HG02981 (cell line): Measurements from ENCODE around the gene JAK2.
"Not testable (repeated sequence)": the region's sequence is repeated elsewhere in the genome, so short reads cannot be mapped to it uniquely, and the experiment has no call there.

ENCODE experiments used
- ATAC-seq: cut with Tn5 transposase; IDR thresholded peaks from one replicate; pipeline ENCODE4 v1.9.1; 2021; ENCODE audit warnings: mild to moderate bottlenecking, moderate library complexity; ENCODE audit not compliant: unreplicated experiment

Gene JAK2

DNA sequence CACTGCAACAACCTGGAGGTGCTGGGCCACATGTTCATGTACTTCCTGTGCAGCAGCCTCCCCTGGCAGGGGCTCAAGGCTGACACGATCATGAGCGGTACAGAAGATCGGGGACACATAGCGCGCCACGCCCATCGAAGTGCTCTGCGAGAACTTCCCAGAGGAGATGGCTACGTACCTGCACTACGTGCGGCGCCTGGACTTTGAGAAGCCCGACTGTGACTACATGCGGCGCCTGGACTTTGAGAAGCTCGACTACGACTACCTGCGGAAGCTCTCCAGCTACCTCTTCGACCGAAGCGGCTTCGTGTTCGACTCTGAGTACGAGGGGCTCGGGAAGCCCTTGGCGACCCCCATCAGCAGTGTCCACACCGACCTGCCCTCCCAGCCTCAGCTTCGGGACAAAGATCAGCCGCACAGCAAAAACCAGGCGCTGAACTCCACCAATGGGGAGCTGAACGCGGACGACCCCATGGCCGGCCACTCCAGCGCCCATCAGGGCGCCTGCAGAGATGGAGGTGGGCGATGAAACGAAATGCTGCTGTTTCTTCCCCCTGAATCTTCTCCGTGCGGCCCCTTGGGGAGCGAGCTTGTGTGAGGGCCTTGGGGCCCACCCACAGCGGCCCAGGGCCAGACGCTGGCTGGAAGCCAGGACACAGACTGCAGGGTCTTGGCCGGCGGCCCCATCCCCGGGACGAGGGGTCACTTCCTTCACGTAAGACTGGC is 56.5 kb downstream of the JAK2 start:
- no peak for ATAC-seq

DNA sequence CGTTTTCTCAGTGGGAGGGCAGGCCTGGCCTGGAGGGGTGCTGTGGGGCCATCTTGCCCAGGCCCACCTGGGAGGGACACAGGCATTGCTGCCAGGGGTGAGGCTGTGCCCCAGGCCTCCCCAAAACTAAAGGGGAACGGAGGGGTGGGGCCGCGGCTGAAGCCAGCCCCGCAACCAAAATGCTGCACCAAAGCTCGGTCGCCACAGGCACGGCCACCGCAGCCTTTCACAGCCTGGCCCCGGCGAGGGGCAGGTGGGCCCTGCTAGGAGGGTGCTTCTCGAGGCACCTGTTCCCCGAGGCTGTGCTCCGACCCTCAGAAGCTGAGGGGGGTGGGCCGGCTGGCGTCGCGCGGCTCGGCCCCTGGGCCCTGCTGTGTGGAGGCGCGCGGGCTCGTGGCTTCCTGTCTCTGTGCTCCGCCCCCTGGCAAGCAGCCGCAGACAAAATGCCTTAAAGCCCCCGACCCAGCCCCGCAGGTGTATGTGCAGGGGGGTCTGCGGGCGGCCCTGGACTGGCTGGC is 57.6 kb downstream of the JAK2 start:
- ATAC-seq: no peak

DNA sequence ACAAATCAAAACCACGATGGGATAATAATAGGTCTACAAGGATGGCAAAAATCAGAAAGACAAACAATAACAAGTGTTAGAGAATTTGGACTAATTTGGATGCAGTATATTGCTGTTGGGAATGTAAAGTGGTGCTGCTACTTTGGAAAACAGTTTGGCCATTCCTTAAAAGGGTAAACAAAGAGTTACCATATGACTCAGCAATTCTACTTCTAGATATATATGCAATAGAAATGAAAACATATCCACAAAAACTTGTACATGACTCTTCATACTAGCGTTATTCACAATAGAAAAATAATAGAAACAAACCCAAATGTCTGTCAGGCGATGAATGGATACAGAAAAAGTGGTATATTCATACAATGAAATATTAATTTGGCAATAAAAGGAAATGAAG is 58.3 kb downstream of the JAK2 start:
- no peak for ATAC-seq

DNA sequence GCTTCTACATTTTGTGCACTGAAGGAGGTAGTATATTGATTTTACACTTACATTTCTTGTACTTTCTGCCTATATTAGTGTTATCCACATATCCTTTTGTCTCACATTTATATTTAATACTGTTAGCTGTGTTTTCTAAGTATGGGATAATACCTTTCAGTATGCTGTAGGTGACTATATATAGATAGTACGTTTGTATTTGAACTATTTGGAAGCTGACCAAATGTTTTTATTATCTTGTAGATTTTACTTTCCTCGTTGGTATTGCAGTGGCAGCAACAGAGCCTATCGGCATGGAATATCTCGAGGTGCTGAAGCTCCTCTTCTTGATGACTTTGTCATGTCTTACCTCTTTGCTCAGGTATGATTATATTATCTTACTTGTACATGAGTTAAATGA is 59.1 kb downstream of the JAK2 start:
- ATAC-seq: no peak

DNA sequence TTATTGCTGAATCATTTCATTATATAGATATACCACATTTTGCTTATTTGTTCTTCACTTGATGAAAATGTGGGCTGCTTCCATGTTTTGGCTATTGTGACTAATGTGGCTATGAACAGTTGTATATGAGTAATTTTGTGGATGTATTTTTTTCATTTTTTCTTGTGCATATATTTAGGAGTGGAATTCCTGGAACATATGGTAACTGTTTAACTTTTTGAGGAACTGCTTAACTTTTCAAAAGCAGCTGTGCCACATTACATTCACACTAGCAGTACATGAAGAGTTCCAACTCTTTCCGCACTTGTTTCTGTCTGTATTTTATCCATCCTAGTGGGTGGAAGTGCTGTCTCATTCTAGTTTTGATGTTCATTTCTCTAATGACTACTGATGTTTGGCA is 67.8 kb downstream of the JAK2 start:
- ATAC-seq: no peak

DNA sequence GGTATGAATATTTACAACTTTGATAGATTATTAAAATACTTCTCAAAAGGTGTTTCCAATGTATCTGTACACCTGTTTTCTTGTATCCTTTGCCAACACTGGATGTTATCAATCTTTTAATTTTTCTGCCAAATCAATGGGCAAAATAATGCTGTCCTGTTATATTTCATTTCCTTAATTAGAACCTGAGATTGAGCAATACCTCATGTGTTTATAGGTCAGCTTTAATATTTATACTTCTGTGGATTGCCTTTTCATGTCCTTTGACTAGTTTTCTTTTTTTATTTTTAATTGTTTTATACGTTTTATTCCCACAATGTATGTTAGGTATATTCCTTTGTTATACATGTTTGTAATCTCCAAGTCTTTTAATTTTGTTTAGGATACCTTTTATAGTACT is 77.6 kb downstream of the JAK2 start:
- no peak for ATAC-seq

DNA sequence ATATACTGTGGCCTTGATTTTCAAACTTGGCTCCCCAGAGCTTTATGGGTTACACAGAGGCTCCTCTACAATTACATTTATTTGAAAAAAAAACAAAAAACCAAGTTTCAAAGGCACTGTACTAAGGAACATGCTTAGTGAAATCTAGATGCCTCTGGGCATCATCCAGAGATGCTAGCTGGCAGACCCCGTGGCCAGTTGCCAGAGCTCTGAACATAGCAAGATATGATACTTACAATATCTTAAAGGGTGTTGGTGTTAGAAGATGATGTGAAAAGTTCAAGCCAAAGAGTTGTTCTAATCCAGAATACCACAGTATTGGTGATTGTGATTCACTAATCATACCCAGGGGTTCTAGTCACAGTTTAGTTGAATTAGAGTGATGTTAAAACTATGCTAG is 87.8 kb downstream of the JAK2 start:
- no peak for ATAC-seq

DNA sequence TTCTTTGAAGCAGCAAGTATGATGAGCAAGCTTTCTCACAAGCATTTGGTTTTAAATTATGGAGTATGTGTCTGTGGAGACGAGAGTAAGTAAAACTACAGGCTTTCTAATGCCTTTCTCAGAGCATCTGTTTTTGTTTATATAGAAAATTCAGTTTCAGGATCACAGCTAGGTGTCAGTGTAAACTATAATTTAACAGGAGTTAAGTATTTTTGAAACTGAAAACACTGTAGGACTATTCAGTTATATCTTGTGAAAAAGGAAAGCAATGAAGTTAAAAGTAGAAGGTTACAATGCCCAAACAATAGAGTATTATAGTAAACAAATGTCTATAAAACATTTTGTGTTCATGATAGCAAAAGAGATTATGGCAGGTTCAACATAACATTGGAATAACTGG is 88.6 kb downstream of the JAK2 start:
- ATAC-seq: no peak

DNA sequence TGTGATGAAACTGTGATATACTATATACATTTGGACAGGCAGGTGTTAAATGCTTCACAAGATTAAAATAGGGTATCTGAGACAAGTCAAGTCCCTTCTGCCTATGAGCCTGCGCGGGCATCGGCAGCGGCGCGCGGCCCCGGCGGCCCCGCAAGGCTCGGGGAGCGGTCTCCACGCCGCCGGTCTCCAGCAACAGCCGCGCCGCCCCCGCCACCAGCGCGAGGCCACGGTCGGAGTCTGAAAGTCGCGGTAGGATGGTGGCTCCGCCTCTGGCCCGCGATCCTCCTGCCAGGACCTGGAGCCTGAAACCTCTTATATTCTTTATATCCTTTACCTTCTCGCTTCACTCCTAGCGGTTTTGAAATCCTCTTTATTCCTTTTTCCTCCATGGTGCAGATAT is 100.9 kb downstream of the JAK2 start:
- ATAC-seq: no peak

DNA sequence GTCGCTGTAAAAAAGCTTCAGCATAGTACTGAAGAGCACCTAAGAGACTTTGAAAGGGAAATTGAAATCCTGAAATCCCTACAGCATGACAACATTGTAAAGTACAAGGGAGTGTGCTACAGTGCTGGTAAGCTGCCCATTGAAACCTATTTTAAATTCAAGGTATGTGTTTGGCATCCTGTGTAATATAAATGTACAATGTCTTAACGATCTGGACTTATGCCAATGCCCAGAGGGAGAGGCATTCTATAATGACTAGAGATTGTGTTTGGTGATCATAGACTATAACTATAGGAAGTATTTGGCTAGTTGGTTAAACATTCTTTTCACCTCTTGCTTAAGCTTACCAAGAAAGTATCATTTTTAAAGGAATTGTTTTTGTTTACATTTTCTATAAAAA is 104.7 kb downstream of the JAK2 start:
- ATAC-seq: no peak

DNA sequence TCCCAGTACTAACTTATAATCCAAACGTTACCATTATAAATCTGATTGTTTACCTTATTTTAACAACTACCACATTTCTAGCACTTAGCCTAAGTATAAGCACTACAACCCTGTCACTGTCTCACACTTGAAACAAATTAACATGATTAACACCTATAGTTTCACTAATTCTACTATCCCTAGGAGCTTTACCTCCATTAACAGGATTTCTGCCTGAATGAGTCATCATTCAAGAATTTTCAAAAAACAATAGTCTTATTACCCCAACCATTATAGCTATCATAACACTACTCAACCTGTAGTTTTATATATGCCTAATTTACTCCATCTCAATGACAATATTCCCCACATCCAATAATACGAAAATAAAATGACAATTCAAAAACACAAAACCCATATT is 110.7 kb downstream of the JAK2 start:
- no peak for ATAC-seq

DNA sequence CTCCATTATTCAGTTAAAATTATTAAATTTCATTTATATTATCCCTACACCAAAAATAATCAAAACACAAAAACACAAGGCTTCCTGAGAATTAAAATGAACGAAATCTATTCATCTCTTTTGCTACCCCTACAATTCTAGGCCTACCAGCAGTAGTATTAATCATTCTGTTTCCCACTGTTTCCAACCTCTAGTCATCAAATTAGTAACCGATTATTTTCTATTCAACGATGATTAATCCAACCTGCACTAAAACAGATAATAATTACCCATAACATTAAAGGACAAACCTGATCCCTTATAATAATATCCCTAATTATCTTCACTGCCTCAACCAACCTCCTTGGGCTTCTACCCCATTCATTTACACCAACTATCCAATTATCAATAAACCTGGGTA is 114.4 kb downstream of the JAK2 start:
- no peak for ATAC-seq

DNA sequence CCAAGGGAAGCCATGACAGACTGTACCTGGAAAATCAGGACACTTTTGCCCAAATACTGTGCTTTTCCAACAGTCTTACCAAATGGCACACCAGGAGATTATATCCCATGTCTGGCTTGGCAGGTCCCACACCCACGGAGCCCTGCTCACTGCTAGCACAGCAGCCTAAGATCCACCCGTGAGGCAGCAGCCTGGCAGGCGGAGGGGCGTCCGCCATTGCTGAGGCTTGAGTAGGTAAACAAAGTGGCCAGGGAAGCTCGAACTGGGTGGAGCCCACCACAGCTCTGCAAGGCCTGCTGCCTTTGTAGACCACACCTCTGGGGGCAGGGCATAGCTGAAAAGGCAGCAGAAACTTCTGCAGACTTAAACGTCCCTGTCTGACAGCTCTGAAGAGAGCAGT is 116.1 kb downstream of the JAK2 start:
- not testable (repeated sequence) for ATAC-seq

DNA sequence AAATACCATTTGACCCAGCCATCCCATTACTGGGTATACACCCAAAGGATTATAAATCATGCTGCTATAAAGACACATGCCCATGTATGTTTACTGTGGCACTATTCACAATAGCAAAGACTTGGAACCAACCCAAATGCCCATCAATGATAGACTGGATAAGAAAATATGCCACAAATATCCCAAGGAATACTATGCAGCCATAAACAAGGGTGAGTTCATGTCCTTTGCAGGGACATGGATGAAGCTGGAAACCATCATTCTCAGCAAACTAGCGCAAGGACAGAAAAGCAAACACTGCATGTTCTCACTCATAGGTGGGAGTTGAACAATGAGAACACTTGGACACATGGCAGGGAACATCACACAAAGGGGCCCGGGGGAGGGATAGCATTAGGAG is 121.4 kb downstream of the JAK2 start:
- not testable (repeated sequence) for ATAC-seq

DNA sequence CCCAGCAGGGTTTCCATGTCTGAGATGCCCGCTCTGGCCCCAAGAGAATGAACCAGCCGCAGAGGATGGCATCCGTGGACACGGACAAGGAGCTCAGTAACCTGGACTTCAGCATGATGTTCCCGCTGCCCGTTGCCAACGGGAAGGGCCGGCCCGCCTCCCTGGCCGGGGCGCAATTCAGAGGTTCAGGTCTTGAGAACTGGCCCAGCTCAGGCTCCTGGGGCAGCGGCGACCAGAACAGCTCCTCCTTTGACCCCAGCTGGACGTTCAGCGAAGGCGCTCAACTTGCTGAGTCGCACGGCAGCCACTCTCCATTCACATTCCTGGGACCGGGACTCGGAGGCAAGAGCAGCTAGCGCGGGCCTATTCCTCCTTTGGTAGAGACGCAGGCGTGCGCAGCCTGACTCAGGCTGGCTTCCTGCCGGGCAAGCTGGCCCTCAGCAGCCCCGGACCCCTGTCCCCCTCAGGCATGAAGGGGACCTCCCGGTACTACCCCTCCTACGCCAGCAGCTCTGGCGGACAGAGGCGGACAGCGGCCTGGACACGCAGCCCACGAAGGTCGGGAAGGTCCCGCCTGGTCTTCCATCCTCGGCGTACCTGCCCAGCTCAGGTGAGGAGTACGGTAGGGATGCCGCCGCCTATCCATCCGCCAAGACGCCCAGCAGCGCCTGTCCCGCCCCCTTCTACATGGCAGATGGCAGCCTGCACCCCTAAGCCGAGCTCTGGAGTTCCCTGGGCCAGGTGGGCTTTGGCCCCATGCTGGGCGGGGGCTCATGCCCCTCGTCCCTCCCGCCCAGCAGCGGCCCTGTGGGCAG is 126.0 kb downstream of the JAK2 start:
- ATAC-seq: no peak

DNA sequence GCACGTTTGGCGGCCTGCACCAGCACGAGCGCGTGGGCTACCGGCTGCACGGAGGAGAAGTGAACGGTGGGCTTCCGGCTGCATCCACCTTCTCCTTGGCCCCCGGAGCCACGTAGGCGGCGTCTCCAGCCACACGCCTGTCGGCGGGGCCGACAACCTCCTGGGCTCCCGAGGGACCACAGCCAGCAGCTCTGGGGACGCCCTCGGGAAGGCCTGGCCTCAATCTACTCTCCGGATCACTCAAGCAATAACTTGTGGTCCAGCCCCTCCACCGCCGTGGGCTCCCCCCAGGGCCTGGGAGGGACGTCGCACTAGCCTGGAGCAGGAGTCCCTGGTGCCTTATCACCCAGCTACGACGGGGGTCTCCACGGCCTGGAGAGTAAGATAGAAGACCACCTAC is 126.6 kb downstream of the JAK2 start:
- ATAC-seq: no peak

DNA sequence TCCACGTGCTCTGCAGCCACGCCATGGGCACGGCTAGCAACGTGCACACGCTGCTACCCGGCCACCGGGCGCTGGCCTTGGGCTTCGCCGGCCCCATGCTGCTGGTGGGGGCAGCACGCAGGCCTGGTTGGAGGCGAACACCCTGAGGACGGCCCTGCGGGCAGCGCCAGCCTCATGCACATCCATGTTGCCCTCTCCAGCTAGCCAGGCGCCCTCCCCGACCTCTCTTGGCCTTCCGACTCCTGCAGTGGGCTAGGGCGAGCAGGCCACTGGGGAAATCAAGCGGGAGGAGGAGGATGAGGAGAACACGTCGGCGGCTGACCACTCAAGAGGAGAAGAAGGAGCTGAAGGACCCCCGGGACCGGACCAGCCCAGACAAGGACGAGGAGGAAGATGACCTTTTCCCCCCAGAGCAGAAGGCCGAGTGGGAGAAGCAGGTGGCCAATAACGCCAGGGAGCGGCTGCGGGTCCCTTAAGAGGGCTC is 127.1 kb downstream of the JAK2 start:
- no peak for ATAC-seq

DNA sequence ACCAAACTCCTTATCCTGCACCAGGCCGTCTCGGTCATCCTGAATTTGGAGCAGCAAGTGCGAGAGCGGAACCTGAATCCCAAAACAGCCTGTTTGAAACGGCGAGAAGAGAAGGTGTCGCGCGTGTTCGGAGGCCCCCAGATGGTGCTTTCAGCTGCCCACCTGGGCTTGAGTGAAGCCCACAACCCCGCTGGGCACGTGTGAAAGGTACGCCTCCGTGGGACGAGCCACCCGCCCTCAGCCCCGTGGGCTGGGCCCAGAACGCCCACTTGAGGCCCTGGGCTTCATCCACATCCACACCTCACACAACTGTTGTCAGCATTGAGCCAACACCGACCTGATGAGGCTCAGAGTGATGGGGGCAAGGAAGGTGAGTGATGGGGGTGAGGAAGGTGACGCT is 127.6 kb downstream of the JAK2 start:
- no peak for ATAC-seq

DNA sequence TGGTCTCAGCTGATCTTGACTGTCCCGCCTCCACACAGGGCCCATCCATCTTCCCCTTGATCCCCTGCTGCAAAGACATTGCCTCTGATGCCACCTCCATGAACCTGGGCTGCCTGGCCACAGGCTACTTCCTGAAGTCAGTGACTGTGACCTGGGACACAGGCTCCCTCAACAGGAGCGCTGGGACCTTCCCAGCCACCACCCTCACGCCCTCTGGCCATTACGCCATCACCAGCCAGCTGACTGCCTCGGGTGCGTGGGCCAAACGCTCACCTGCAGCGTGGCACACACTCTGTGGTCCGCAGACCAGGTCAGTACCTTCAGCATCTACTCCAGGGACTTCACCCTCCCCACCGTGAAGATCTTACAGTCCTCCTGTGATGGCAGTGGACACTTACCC is 128.5 kb downstream of the JAK2 start:
- no peak for ATAC-seq

DNA sequence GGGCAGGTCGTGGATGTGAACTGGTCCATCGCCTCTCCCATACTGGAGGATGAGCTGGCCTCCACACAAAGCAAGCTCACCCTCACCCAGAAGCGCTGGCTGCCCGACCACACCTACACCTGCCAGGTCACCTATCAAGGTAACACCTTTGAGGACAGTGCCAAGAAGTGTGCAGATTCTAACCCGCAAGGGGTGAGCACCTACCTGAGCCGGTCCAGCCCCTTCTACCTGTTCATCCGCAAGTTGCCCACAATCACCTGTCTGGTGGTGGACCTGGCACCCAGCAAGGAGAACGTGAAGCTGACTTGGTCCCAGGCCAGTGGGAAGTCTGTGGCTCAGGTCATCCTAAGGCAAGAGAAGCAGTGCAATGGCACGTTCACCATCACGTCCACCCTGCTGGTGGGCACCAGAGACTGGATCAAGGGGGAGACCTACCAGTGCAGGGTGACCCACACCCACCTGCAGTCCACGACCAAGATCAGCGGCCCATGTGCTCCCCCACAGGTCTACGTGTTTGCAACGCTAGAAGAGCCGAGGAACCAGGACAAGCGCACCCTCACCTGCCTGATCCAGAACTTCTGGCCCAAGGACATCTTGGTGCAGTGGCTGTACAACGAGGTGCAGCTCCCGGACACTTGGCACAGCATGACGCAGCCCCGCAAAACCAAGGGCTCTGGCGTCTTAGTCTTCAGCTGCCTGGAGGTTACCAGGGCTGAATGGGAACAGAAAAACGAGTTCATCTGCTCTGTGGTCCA is 129.1 kb downstream of the JAK2 start:
- no peak for ATAC-seq

DNA sequence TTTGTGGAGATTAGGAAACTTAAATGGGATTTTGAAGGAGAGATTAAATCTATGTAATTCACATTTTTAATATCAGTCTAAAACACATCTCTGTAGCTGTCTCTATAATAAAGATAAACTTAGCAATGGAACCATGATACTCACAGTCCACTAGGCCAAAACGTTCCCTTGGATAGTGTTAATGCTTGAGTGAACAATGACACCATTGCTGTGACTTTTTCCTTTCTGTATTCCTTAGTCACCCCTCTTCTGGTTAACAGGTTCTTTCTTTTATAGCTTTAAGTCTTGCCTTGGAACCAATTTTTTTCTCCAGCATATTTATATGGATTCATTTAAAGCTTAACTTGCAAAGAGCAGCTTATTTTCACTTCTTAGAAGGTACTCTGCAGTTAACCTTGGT is 137.0 kb downstream of the JAK2 start:
- ATAC-seq: no peak
